ENCODE results near the gene ARHGAP23.

GRCh38 chr17:38430822-38431221 lies 2.6 kb downstream of the ARHGAP23 start:
- no peak for TF ChIP-seq CTCF (conservative IDR thresholded peaks at IDR 0.05 in 1 of 2, IDR thresholded peaks at IDR 0.05 in 1 of 2; ENCODE audit: extremely low read depth in 1 of 2, insufficient read depth in 1 of 2, low read depth in 1 of 2, low read length in 2 of 2)
- TF ChIP-seq EZH2 (IDR thresholded peaks at IDR 0.05; ENCODE audit: borderline replicate concordance, low read length), result no peak

Data from mammary epithelial cell (primary cell).